Sigmoid colon (tissue), 4 donors: Measurements from ENCODE around the gene ALDH1L1.

ENCODE experiments used
- CTCF ChIP-seq, 4 experiments: fragments of 450-650 bp in 3 of 4; fragments of 200-600 bp in 1 of 4; IDR thresholded peaks; one replicate each; pipeline ENCODE4 v1.5.1; 2016 to 2019; ENCODE audit warnings: antibody characterized with exemption in 4 of 4, mild to moderate bottlenecking in 3 of 4, moderate library complexity in 2 of 4
- EP300 ChIP-seq, 4 donors: sonication (generic); formaldehyde crosslinking; IDR thresholded peaks; one replicate each; pipeline ENCODE4 v1.6.1; 2017; ENCODE audit warnings: antibody characterized with exemption in 4 of 4
- POLR2A ChIP-seq, 2 donors: fragments of 450-650 bp; IDR thresholded peaks; one replicate each; pipeline ENCODE4 v1.6.1; 2016; ENCODE audit warnings: antibody characterized with exemption in 2 of 2, mild to moderate bottlenecking in 2 of 2, moderate library complexity in 2 of 2
- POLR2AphosphoS5 ChIP-seq, 4 donors: sonication (generic); formaldehyde crosslinking; IDR thresholded peaks; one replicate each; pipeline ENCODE4 v1.6.1; 2017; ENCODE audit warnings: antibody characterized with exemption in 4 of 4

- TF ChIP-seq CTCF (IDR thresholded peaks at IDR 0.05): no peak
- no peak for TF ChIP-seq POLR2A (IDR thresholded peaks at IDR 0.05)
- TF ChIP-seq EP300 (IDR thresholded peaks at IDR 0.05): no peak
- TF ChIP-seq POLR2AphosphoS5 (IDR thresholded peaks at IDR 0.05): no peak
These were observed 47.5 kb downstream of the ALDH1L1 start for GRCh38 chr3:126132751-126133511.
